Activated T-helper 9 cell treated with anti-CD3 and anti-CD28 coated beads, Interleukin-2, amount 50 U/mL, for 16 hours (primary cell): ENCODE data around the gene KCTD18.
A peak's percentile ranks its signal among the peaks of the same experiment; 100 is the strongest.

ENCODE experiments used
- DNase-seq: peaks from one replicate; pipeline ENCODE4 v3.0.0-alpha.2; 2020; ENCODE audit warnings: low read depth

KCTD18 gene

GRCh38 chr2:200509612-200510433 lies at the start of gene KCTD18:
Gene KCTD18, minus strand, starts transcription at chr2:200510068. Its CDS starts 3,052 bp downstream, at chr2:200507016.
- DNase-seq, result peak; percentile 87

- DNase-seq, result no peak
Measured at GRCh38 chr2:200540793-200541192, 30.9 kb upstream of the KCTD18 start.

GRCh38 chr2:200538139-200538538 lies 28.3 kb upstream of the KCTD18 start:
- DNase-seq, result no peak

- DNase-seq, result no peak
Measured at GRCh38 chr2:200534572-200534971, 24.7 kb upstream of the KCTD18 start.

DNA sequence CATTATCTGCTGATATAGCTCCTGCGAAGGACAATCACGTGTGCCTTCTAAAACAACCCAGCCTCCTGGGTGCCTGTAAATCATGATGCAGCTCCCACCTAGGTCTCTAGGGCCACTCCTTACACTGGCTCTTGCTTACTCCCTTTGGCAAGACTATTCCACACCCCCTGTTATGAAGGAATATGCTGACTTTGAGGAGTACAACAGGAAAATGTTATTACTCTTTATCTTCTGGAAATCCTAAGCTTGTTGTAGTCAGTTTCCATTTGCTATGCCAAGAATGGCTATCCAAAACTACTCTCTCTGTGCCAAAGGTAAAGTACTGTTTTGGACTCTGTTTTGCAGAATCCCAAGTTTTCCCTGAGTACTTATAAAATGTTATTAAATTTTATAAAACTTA lies 23.9 kb upstream of the KCTD18 start:
- no peak for DNase-seq

GRCh38 chr2:200528228-200528627 lies 18.4 kb upstream of the KCTD18 start:
- DNase-seq, result no peak

- peak; percentile 94 for DNase-seq
Measured at GRCh38 chr2:200525882-200526651, 16.2 kb upstream of the KCTD18 start, which contains the start of gene SGO2. Gene SGO2, plus strand, starts transcription at chr2:200526207. Its CDS starts 6,769 bp downstream, at chr2:200532976.

- DNase-seq, result no peak
Measured at GRCh38 chr2:200525551-200525881, 15.6 kb upstream of the KCTD18 start.

- no peak for DNase-seq
Measured at GRCh38 chr2:200525066-200525465, 15.2 kb upstream of the KCTD18 start.

DNA sequence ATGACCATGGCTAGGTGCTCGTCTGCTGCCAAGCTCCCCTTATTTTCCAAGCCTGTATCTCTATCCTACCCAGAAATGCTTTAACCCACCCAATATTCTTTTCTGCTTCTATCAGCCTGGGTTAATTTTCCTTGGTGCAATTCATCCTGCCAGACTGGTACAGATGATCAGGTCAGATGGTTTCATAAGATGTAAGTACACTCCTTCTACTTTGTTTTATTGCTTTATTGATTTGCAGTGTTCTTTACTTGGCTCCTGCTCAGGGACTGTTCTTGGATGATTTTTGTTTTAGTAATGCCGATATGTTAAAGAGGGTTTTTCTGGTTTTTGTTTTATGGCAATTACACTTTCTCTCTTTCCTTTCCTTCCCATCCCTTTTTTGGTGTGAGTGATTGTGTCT lies 13.7 kb upstream of the KCTD18 start:
- DNase-seq, result no peak

DNA sequence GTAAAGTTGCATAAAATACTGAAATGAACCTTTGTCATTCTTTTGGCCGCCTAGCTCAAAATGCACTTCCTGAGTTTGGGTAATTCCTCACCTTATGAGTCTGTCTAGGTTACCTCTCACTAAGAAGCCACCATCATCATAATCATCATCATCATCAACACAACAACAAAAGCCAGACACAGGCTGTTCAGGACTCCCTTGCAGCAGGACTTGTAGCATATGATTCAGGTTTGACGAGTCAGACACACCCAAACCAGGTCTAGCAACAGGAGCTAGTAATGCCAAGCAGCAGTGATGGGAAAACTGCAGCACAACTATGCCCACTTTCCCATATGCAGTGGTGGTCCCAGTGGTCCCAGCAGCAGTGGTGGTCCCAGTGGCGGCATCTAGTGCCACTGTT lies 13.3 kb upstream of the KCTD18 start:
- no peak for DNase-seq

GRCh38 chr2:200515155-200515554 lies 5.3 kb upstream of the KCTD18 start:
- DNase-seq, result no peak

DNA sequence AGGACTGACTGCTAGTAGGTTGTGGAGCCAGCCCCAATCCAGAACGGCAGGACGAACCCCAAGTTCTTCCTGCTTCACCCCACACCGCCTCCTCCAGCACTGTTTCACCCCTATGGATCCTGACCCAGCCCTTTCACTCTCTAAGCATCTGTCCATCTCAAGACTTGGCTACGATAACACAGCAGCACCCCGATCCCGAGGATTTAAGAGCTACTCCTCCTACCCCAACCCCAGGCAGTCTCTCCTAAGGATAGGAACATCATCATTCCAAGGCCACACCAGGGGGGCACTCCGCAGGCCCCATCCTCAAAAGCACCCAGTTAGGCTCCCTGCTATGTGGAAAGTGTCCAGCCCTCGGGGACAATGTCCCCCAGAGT lies 645 bp downstream of the KCTD18 start:
- DNase-seq, result no peak

- DNase-seq, result no peak
Measured at GRCh38 chr2:200507179-200507578, 2.7 kb downstream of the KCTD18 start.

- DNase-seq, result no peak
Measured at GRCh38 chr2:200506679-200507078, 3.2 kb downstream of the KCTD18 start.

DNA sequence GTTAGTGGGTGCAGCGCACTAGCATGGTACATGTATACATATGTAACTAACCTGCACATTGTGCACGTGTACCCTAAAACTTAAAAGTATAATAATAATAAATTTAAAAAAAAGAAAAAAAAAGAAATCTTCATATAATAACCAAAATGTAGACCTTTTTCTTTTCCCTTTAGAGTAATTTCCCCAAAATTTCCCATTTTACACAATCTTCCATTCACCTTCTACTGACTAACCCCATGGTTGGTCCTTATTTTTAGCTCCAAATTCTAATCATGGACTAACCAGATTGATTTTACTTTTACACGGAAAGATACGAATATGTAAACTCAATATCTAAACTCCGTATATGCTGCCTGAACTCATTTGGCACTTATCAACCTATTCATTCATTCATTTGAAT lies 7.7 kb downstream of the KCTD18 start:
- no peak for DNase-seq

GRCh38 chr2:200498402-200499162 lies 11.3 kb downstream of the KCTD18 start:
- DNase-seq, result no peak

DNA sequence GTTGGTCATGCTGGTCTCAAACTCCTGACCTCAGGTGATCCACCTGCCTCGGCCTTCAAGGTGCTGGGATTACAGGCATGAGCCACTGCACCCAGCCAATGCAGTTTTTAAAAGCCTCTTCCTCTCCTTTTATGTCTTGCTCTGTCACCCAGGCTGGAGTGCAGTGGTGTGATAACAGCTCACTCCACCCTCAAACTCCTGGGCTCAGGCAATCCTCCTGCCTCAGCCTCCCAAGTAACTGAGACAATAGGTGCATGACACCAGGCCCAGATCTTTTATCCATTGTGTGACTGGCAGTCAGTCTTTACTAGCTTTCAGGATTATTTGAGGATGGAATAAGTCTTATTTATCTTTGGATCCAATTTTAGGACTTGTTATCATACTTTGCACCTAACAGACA lies 13.2 kb downstream of the KCTD18 start:
- DNase-seq, result no peak

- no peak for DNase-seq
Measured at GRCh38 chr2:200494048-200494447, 15.8 kb downstream of the KCTD18 start.

DNA sequence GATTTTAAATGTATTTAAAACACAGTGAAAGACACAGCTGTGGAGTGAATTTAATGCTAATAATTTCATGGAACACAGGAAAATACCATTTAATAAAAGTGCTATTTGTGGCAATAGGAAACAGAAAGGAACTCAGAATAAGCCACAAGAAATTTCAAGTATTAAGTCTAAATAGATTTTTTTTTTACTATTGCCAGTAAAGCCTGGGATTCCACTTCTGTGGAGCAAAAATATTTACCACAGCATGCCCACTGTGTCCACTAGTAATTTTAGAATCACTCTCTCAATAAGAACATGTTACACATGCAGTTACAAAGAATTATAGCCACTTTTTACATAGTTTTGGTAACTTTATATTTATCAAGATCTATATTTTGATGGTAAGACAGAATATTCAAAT lies 17.2 kb downstream of the KCTD18 start:
- no peak for DNase-seq

- no peak for DNase-seq
Measured at GRCh38 chr2:200490001-200490400, 19.9 kb downstream of the KCTD18 start.

DNA sequence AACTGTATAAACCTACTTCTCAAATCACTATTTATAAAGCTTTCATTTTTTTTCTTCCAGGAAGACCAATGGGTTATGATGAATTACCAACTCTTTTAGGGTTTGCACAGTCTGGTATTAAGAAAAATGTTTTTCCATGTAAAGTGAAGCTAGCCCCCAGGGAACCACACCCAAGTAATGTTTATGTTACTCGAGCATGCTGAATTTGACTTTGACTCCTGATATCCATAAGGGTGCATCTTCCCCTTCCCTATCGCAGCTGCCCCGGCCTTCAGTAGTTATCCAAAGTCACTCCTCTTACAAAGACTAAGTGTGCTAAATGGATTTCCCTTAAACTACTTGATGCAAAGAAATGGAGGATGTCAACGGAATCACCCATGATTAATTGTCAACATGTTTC lies 21.7 kb downstream of the KCTD18 start:
- DNase-seq, result no peak

DNA sequence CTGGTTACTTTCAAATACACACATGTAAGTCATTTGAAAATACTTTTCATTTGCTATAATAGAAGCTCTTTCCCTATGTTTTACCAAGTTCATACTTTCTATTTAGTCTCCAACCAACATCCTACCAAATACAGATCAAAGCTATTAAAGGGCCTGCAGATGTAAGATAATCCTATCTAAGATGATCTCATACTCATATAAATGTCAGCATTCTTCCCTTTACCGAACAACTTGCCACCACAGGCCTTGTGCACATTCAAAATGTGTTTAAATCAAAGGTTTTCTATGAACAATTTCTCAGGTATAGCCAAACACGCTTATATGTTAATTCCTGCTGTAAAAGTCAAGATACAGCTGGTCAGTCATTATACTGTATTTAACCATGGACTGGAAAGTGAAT lies 23.3 kb downstream of the KCTD18 start:
- DNase-seq, result no peak
